HT-29 (cell line): Measurements from ENCODE around the gene CLK3. TPM values are rescaled to one million over a fixed set of nuclear protein-coding genes. Genes with fewer than 3 reads are reported as not detected.
"Not testable (repeated sequence)": the region's sequence is repeated elsewhere in the genome, so short reads cannot be mapped to it uniquely, and the experiment has no call there.

Source experiments
- DNase-seq: peaks from one replicate; pipeline ENCODE4 v3.0.0-alpha.2; 2015; ENCODE audit warnings: low spot score
- total RNA-seq: library from RNA; depleted of rRNA; stranded (reverse); fragments of >200 nt; shearing (Covaris generic); gene quantifications from 2 replicates; pipeline ENCODE4 v1.2.3, GENCODE V29; 2014; rRNA removed

CLK3 gene
- 94.7 and 115 TPM in 2 replicates for total RNA-seq

- peak; percentile 98 for DNase-seq
These were observed at the start of gene CLK3 for GRCh38 chr15:74615508-74616365. TSS of gene CLK3 (plus strand) at chr15:74615836. CDS start at chr15:74619197, 3,361 bp downstream.

GRCh38 chr15:74568594-74568993, 47.0 kb upstream of the CLK3 start:
- no peak for DNase-seq

- no peak for DNase-seq
These were observed 45.9 kb upstream of the CLK3 start for GRCh38 chr15:74569731-74570070.

GRCh38 chr15:74571191-74571590, 44.4 kb upstream of the CLK3 start:
- DNase-seq: no peak

- DNase-seq: no peak
These were observed 41.6 kb upstream of the CLK3 start for GRCh38 chr15:74573987-74574386.

GRCh38 chr15:74578496-74578994, 37.1 kb upstream of the CLK3 start:
- DNase-seq: no peak

GRCh38 chr15:74579001-74579400, 36.6 kb upstream of the CLK3 start:
- no peak for DNase-seq

- no peak for DNase-seq
These were observed 34.9 kb upstream of the CLK3 start for GRCh38 chr15:74580538-74581350.

GRCh38 chr15:74584204-74584603, 31.4 kb upstream of the CLK3 start:
- no peak for DNase-seq

GRCh38 chr15:74584779-74585178, 30.9 kb upstream of the CLK3 start:
- DNase-seq: no peak

GRCh38 chr15:74585191-74585590, 30.4 kb upstream of the CLK3 start:
- no peak for DNase-seq

GRCh38 chr15:74585857-74586256, 29.8 kb upstream of the CLK3 start:
- no peak for DNase-seq

- no peak for DNase-seq
These were observed 25.8 kb upstream of the CLK3 start for GRCh38 chr15:74589826-74590225.

GRCh38 chr15:74592222-74592621, 23.4 kb upstream of the CLK3 start:
- no peak for DNase-seq

GRCh38 chr15:74593122-74593521, 22.5 kb upstream of the CLK3 start:
- DNase-seq: no peak

GRCh38 chr15:74594455-74594854, 21.2 kb upstream of the CLK3 start:
- no peak for DNase-seq

GRCh38 chr15:74595271-74595670, 20.4 kb upstream of the CLK3 start:
- DNase-seq: no peak

- not testable (repeated sequence) for DNase-seq
These were observed 18.9 kb upstream of the CLK3 start for GRCh38 chr15:74596736-74597135.

GRCh38 chr15:74597146-74597705, 18.4 kb upstream of the CLK3 start:
- DNase-seq: not testable (repeated sequence)

- peak; percentile 98 for DNase-seq
These were observed 17.4 kb upstream of the CLK3 start for GRCh38 chr15:74598126-74598842.

GRCh38 chr15:74599156-74599555, 16.5 kb upstream of the CLK3 start:
- DNase-seq: no peak
